HUES6 (cell line): ENCODE data around the gene AKAP6.

Source experiments
- H3K27ac ChIP-seq: 2 replicates; pipeline ENCODE4 v1.7.0; 2013; ENCODE audit warnings: low read depth, mild to moderate bottlenecking, low read length, inconsistent platforms
- H3K27me3 ChIP-seq: 2 replicates; pipeline ENCODE4 v1.6.1; 2013; ENCODE audit warnings: low read length; ENCODE audit not compliant: control insufficient read depth, insufficient read depth
- H3K36me3 ChIP-seq: 2 replicates; pipeline ENCODE4 v1.6.1; 2013; ENCODE audit warnings: low read length; ENCODE audit not compliant: control insufficient read depth, insufficient read depth
- H3K4me1 ChIP-seq: 2 replicates; pipeline ENCODE4 v1.6.1; 2013; ENCODE audit warnings: low read length; ENCODE audit not compliant: control insufficient read depth, insufficient read depth
- H3K4me3 ChIP-seq: 2 replicates; pipeline ENCODE4 v1.5.1; 2013; ENCODE audit warnings: low read depth, low read length
- H3K9ac ChIP-seq: one replicate; pipeline ENCODE4 v1.6.1; 2013; ENCODE audit warnings: mild to moderate bottlenecking, low read length
- H3K9me3 ChIP-seq: 2 replicates; pipeline ENCODE4 v1.6.1; 2013; ENCODE audit warnings: low read depth, low read length; ENCODE audit not compliant: control insufficient read depth, insufficient read depth

AKAP6 gene

GRCh38 chr14:32821964-32822653 is 493.0 kb downstream of the AKAP6 start:
- no peaks in the 10 kb centered on the region for H3K9me3 ChIP-seq
- no peak overlapping the region for H3K4me3 ChIP-seq
- H3K36me3 ChIP-seq, result no peaks in the 10 kb centered on the region
- no peaks in the 10 kb centered on the region for H3K27me3 ChIP-seq
- H3K4me1 ChIP-seq, result peaks cover 7% of the 10 kb centered on the region
- H3K9ac ChIP-seq, result no peak overlapping the region
- no peak overlapping the region for H3K27ac ChIP-seq

DNA sequence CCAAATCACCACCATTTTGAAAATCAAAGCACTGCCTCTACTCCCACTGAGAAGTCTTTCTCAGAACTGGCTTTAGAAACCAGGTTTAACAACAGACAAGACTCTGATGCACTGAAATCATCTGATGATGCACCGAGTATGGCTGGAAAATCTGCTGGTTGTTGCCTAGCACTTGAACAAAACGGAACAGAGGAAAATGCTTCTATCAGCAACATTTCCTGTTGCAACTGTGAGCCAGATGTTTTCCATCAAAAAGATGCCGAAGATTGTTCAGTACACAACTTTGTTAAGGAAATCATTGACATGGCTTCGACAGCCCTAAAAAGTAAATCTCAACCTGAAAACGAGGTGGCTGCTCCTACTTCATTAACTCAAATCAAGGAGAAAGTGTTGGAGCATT is 494.6 kb downstream of the AKAP6 start:
- Histone ChIP-seq H3K36me3 (no peaks in the 10 kb centered on the region), H3K4me1 (peaks cover 16% of the 10 kb centered on the region), H3K27me3 (no peaks in the 10 kb centered on the region), H3K9me3 (no peaks in the 10 kb centered on the region), H3K4me3 (no peak overlapping the region), H3K27ac (no peak overlapping the region), H3K9ac (no peak overlapping the region)

DNA sequence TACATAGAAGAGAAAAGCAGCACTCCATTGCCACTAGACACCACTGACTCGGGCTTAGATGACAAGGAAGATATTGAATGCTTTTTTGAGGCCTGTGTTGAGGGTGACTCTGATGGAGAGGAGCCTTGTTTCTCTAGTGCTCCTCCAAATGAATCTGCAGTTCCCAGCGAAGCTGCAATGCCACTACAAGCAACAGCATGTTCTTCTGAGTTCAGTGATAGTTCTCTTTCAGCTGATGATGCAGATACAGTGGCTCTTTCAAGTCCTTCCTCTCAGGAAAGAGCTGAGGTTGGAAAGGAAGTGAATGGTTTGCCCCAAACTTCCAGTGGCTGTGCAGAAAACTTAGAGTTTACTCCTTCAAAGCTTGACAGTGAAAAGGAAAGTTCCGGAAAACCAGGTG is 495.1 kb downstream of the AKAP6 start:
- H3K4me3 ChIP-seq, result no peak overlapping the region
- H3K9ac ChIP-seq, result no peak overlapping the region
- no peaks in the 10 kb centered on the region for H3K36me3 ChIP-seq
- peaks cover 21% of the 10 kb centered on the region for H3K4me1 ChIP-seq
- H3K9me3 ChIP-seq, result no peaks in the 10 kb centered on the region
- no peak overlapping the region for H3K27ac ChIP-seq
- H3K27me3 ChIP-seq, result no peaks in the 10 kb centered on the region

GRCh38 chr14:32825058-32825457 is 496.0 kb downstream of the AKAP6 start:
- Histone ChIP-seq H3K27me3 (no peaks in the 10 kb centered on the region), H3K9ac (no peak overlapping the region), H3K4me3 (no peak overlapping the region), H3K4me1 (peaks cover 21% of the 10 kb centered on the region), H3K9me3 (no peaks in the 10 kb centered on the region), H3K27ac (no peak overlapping the region), H3K36me3 (no peaks in the 10 kb centered on the region)

DNA sequence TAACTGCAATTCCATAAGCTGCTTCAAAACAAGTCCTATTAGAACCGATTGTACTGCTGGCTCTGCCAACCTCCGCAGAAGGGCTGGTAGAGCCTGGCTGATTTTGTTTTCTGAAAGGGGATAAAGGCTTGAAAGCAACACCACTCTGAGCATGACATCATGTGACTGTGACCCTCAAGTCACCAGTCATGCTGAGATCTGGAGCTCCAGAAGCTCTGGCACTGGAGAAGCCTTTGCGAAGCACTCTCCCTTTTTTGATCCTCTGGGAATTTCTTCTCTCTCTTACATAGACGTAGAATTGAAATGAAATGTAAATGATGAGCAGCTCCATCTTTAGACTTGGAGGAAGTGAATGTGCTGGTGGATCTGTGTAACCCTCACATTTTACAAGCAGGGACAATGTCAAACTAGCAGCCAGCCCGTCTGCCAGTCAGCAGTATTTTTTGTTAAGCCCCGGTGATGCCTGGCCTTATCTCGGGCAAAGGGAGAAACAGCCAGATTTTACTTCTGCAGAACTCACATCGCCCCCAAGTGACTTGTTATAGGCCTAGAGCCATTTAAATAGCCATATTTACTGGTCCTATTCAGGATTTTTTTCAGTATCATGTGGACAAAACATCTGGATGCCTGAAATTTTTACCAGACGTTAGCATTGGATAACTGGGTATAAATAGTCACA is 497.4 kb downstream of the AKAP6 start:
- Histone ChIP-seq H3K4me1 (peaks cover 21% of the 10 kb centered on the region), H3K9me3 (no peaks in the 10 kb centered on the region), H3K4me3 (no peak overlapping the region), H3K27ac (no peak overlapping the region), H3K27me3 (no peaks in the 10 kb centered on the region), H3K36me3 (no peaks in the 10 kb centered on the region), H3K9ac (no peak overlapping the region)

GRCh38 chr14:32827514-32827913 is 498.4 kb downstream of the AKAP6 start:
- no peak overlapping the region for H3K4me3 ChIP-seq

GRCh38 chr14:32835924-32836323 is 506.8 kb downstream of the AKAP6 start:
- Histone ChIP-seq H3K36me3 (no peaks in the 10 kb centered on the region), H3K27ac (no peak overlapping the region), H3K4me3 (no peak overlapping the region), H3K27me3 (no peaks in the 10 kb centered on the region), H3K9me3 (no peaks in the 10 kb centered on the region), H3K4me1 (no peaks in the 10 kb centered on the region), H3K9ac (no peak overlapping the region)

More at GRCh38 chr14:32827514-32827913, 498.4 kb downstream of the AKAP6 start:
- Histone ChIP-seq H3K27me3 (no peaks in the 10 kb centered on the region), H3K9ac (no peak overlapping the region), H3K36me3 (no peaks in the 10 kb centered on the region), H3K27ac (no peak overlapping the region), H3K4me1 (peaks cover 21% of the 10 kb centered on the region), H3K9me3 (no peaks in the 10 kb centered on the region)

DNA sequence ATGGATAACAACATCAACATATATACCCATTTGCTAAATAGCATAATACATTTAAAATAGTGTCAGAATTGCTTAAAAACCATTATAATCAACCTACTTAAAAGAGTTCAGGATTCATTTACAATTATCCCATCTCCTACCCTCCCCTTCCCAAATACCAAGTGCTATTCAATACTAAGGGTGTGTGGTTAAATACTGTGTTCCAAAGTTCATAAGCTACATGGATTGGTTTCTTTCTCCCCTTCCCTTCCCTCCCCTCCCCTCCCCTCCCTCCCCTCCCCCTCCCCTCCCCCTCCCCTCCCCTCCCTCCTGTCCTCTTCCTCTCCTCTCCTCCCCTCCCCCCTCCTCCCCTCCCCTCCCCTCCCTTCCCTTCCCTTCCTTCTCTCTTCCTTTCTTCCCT is 512.6 kb downstream of the AKAP6 start:
- Histone ChIP-seq H3K27me3 (no peaks in the 10 kb centered on the region), H3K27ac (no peak overlapping the region), H3K9ac (no peak overlapping the region), H3K9me3 (no peaks in the 10 kb centered on the region), H3K4me3 (no peak overlapping the region), H3K36me3 (no peaks in the 10 kb centered on the region), H3K4me1 (no peaks in the 10 kb centered on the region)

- H3K9me3 ChIP-seq, result no peaks in the 10 kb centered on the region; the same call in 1 of the 2 replicates
- H3K9ac ChIP-seq, result no peak overlapping the region
- H3K27me3 ChIP-seq, result no peaks in the 10 kb centered on the region
- no peak overlapping the region for H3K4me3 ChIP-seq
- no peaks in the 10 kb centered on the region for H3K4me1 ChIP-seq
- no peak overlapping the region for H3K27ac ChIP-seq
- no peaks in the 10 kb centered on the region for H3K36me3 ChIP-seq
Observed at GRCh38 chr14:32846821-32847365, 517.8 kb downstream of the AKAP6 start.

GRCh38 chr14:32847867-32848266 is 518.8 kb downstream of the AKAP6 start:
- no peak overlapping the region for H3K4me3 ChIP-seq
- H3K27me3 ChIP-seq, result no peaks in the 10 kb centered on the region
- H3K27ac ChIP-seq, result no peak overlapping the region
- H3K9me3 ChIP-seq, result no peaks in the 10 kb centered on the region; the same call in 1 of the 2 replicates
- no peaks in the 10 kb centered on the region for H3K4me1 ChIP-seq
- no peak overlapping the region for H3K9ac ChIP-seq
- no peaks in the 10 kb centered on the region for H3K36me3 ChIP-seq

GRCh38 chr14:32865827-32866376 is 536.8 kb downstream of the AKAP6 start:
- H3K27me3 ChIP-seq, result no peaks in the 10 kb centered on the region
- H3K27ac ChIP-seq, result no peak overlapping the region
- H3K9ac ChIP-seq, result no peak overlapping the region
- H3K36me3 ChIP-seq, result no peaks in the 10 kb centered on the region
- H3K9me3 ChIP-seq, result no peaks in the 10 kb centered on the region
- H3K4me3 ChIP-seq, result no peak overlapping the region
- H3K4me1 ChIP-seq, result no peaks in the 10 kb centered on the region
